SK-MEL-5 (cell line): ENCODE results near the gene AMDHD1. TPM values are rescaled to one million over a fixed set of nuclear protein-coding genes. Genes with fewer than 3 reads are reported as not detected.

Experiments used
- DNase-seq: peaks from one replicate; pipeline ENCODE4 v3.0.0-alpha.2; 2016; ENCODE audit warnings: low read depth, low spot score
- in situ Hi-C: cut with HindIII; loops from 2 replicates; pipeline ENCODE4 v1.10.0; 2016; ENCODE audit warnings: low sequenced_read_pairs, high pct_unique_total_duplicates, low pct_unique_long_range_greater_than_20kb
- polyA plus RNA-seq, 2 experiments: library from polyadenylated mRNA; depleted of rRNA; stranded (reverse); fragments of >200 nt; gene quantifications; 2 replicates each; pipeline ENCODE4 v1.2.3, GENCODE V29; 2015
- total RNA-seq: library from RNA; depleted of rRNA; stranded (reverse); fragments of >200 nt; shearing (Covaris generic); gene quantifications from 2 replicates; pipeline ENCODE4 v1.2.3, GENCODE V29; 2014; rRNA removed

Gene AMDHD1
- 1.1 and 1.2 TPM in 2 replicates for total RNA-seq
- 0.48 and 1.6 TPM in 2 replicates for polyA plus RNA-seq (2015; cell fraction: cytosol; rRNA removed)
- 0.11 and 0.28 TPM in 2 replicates for polyA plus RNA-seq (2015; cell fraction: nucleus; rRNA removed)

- peak; percentile 47 for DNase-seq
- in situ Hi-C loops: no loop called here
Measured at GRCh38 chr12:95943330-95943842, at the start of gene AMDHD1. TSS of gene AMDHD1 (plus strand) at chr12:95943331. CDS start at chr12:95943399, 68 bp downstream.

DNA sequence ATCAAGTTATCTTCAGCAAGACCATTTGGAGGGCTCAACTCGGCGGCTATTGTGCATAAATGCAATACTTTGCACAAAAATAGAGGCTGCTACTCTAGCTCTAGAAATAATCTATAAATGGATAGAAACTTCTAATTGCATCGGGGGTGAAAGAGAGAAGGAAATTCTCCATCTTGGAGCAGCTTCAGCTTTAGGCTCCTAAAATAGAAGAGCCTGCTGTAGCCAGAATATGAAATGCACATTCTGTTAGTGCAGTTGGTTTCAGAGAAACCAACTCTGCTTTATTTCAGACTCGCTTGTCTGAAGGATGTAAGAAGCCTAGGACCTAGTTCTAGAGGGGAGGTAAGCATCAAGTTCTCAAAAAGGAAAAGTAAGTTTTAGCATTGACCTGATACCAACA lies 46.3 kb upstream of the AMDHD1 start:
- no peak for DNase-seq
- in situ Hi-C loops: no loop called here

DNA sequence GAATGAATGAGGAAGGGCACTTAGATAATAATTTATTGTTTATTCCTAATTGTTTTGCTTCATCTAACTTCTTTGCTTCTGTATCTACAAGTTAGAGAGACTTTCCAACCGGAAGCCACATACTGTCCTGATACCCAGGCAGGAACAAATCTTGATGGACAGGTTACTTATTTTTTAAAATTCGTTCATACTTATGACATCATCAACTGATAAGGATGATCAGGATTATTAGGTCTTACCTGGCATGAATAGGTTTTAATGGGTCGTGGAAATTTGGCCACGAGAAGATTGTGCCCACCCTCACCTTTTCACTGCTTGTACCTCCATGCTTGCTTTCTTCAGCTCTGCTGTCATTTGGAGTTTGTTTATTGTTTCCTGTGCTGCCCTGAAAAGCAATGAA lies 45.0 kb upstream of the AMDHD1 start:
- no peak for DNase-seq
- in situ Hi-C loops: no loop called here

DNA sequence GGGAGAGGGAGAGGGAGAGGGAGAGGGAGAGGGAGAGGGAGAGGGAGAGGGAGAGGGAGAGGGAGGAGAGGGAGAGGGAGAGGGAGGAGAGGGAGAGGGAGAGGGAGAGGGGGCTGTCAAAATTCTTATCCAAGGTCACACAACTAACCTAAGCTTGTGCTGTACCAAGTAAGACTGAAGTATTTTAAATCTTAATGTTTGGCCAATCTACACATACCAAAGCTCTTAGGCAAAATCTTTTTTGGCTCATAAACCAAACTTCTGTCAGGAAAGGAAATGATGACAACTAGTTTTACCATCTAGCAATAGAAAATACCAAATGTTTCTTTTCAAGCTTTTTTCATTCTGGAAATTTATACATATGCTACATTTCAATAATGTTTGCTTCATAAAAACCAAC lies 34.6 kb upstream of the AMDHD1 start:
- no peak for DNase-seq
- in situ Hi-C loops: no loop called here

DNA sequence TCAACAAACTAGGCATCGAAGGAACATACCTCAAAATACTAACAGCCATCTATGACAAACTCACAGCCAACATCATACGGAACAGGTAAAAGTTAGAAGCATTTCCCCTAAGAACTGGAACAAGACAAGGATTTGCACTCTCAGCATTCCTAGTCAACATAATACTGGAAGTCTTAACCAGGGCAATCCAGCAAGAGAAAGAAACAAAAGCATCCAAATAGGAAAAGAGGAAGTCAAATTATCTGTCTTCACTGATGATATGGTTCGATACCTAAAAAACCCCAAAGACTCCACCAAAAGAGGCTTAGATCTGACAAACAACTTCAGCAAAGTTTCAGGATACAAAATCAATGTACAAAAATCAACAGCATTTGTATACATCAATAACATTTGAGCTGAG lies 33.3 kb upstream of the AMDHD1 start:
- in situ Hi-C loops: no loop called here
- DNase-seq: no peak

- in situ Hi-C loops: no loop called here
- peak; percentile 83 for DNase-seq
Measured at GRCh38 chr12:95918194-95918993, 24.7 kb upstream of the AMDHD1 start.

GRCh38 chr12:95919110-95919509 lies 24.0 kb upstream of the AMDHD1 start:
- in situ Hi-C loops: no loop called here
- DNase-seq: no peak

GRCh38 chr12:95922231-95922630 lies 20.9 kb upstream of the AMDHD1 start:
- in situ Hi-C loops: no loop called here
- DNase-seq: no peak

DNA sequence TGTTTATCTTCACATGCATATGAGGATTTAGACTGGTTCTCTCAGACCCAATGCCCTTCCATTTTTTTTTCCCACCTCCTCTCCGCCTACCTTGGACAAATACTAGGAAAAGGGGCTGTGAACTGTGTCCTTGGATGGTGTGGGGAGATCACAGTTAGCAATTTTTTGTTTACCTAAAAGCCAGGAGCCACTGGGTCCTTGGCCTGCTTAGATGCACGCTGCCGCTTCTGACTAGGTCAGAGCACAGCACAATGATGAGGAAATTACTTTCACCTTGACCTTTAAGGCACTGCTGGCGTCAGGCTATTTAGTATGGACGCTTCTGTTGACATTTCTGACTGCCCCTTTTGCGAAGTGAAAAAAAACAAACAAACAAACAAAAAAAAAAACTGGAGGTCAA lies 2.6 kb upstream of the AMDHD1 start:
- DNase-seq: no peak
- in situ Hi-C loops: no loop called here

DNA sequence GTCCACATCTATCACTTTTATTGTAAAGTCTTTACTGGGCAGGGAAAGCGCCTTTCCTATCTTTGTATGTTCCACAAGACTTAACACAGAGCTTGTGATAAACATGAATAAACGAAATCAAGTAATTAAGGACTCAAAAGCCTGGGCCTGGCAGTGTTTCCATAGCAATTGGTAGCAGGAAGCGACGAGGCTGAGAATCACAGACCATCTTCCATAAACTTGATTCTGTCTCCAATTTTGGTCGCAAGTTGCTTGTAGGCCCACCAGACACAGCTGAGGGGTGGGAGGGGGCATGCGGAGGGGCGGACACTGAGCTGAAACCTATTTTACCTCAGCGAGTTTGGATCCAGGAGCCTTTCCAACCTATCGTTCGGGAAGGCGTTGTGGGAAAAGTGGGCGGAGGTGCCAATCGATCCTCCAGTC lies 1.0 kb upstream of the AMDHD1 start:
- peak; percentile 30 for DNase-seq
- in situ Hi-C loops: no loop called here

GRCh38 chr12:95942524-95943329 lies 404 bp upstream of the AMDHD1 start, which contains the start of gene CCDC38:
TSS of gene CCDC38 (minus strand) at chr12:95942614. CDS start at chr12:95936509, 6,105 bp downstream.
- in situ Hi-C loops: no loop called here
- peak; percentile 80 for DNase-seq

GRCh38 chr12:95944108-95944704 lies 1.1 kb downstream of the AMDHD1 start:
- in situ Hi-C loops: no loop called here

DNA sequence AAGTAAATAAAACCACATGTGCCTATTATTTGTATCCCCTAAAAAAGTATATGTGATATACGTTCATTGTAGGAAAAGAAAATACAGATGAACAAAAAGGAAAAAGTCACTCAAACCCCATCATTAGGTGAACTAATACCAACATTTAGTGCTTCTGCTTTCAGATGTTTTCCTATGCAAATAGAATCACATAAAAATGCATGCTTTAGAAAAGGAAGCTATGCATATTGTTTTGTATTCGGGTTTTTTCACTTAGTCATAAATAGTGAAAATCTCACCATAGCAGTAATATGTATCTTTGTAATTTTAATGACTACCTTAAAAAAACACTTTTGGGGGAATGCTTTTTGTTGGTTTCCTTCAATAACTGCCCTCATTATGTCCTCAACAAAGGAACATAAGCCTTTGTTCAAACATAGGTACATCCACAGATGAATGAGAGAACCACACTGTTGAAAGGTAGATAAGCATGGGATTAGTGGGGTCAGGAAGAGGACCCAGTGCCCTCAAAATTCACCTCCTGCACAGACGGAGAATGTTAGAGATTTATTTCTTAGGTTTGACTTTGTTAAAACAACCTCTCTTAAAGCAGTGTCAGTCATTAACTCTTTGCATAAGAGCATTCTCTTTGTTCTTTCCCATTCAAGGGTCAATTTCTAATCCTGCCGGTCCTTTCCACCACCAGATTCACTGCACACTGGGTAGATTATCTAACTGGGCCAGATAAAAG lies 6.5 kb downstream of the AMDHD1 start:
- in situ Hi-C loops: no loop called here
- no peak for DNase-seq

More at GRCh38 chr12:95944108-95944704, 1.1 kb downstream of the AMDHD1 start:
- DNase-seq: no peak

DNA sequence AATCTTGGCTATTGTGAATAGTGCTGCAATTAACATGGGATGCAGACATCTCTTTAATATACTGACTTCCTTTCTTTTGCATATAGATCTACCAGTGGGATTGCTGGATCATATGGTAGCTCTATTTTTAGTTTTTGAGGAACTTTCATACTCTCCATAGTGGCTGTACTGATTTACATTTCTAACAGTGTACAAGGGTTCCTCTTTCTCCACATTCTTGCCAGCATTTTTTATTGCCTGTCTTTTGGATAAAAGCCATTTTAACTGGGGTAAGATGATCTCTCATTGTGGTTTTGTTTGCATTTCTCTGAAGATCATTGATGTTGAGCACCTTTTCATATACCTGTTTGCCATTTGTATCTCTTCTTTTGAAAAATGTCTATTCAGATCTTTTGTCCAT lies 8.4 kb downstream of the AMDHD1 start:
- in situ Hi-C loops: no loop called here
- DNase-seq: no peak

- DNase-seq: no peak
- in situ Hi-C loops: no loop called here
Measured at GRCh38 chr12:95953000-95953399, 9.9 kb downstream of the AMDHD1 start.

- no peak for DNase-seq
- in situ Hi-C loops: no loop called here
Measured at GRCh38 chr12:95955549-95956159, 12.5 kb downstream of the AMDHD1 start.
